ENCODE data around the gene MPND. TPM values are rescaled to one million over a fixed set of nuclear protein-coding genes. Genes with fewer than 3 reads are reported as not detected.

Gene MPND
- total and polyA plus RNA-seq, 2 of the 13 experiments (the other 11 are each of a cell fraction or from before 2014, with no cell fraction given), result 10.8 to 15.8 TPM

- peak; percentile 92; the same call in 1 of the 2 replicates for TF ChIP-seq ZNF33A (CRISPR knock-in tag; IDR thresholded peaks at IDR 0.05; ENCODE audit: borderline replicate concordance)
- peak; percentile 31 for TF ChIP-seq RBM22 (optimal IDR thresholded peaks at IDR 0.05; ENCODE audit: low read length)
- no peak for TF ChIP-seq HOMEZ (CRISPR knock-in tag; IDR thresholded peaks at IDR 0.05; ENCODE audit: low read depth)
- peak; percentile 85; the same call in 1 of the 2 replicates for TF ChIP-seq ZNF605 (CRISPR knock-in tag; IDR thresholded peaks at IDR 0.05)
- 0 out of 2 replicates have a peak, but pooled peaks have one; percentile 35 for TF ChIP-seq NCOR1 (IDR thresholded peaks at IDR 0.05; ENCODE audit: borderline replicate concordance, low read length)
- peak; percentile 27; the same call in 1 of the 2 replicates for TF ChIP-seq MTA1 (CRISPR knock-in tag; IDR thresholded peaks at IDR 0.05; ENCODE audit: borderline replicate concordance)
- 0 out of 2 replicates have a peak, but pooled peaks have one; percentile 54 for TF ChIP-seq SOX5 (CRISPR knock-in tag; IDR thresholded peaks at IDR 0.05; ENCODE audit: borderline replicate concordance)
- no peak for TF ChIP-seq SUZ12 (IDR thresholded peaks at IDR 0.05; ENCODE audit: low read depth, low read length)
- TF ChIP-seq ISL2 (CRISPR knock-in tag; IDR thresholded peaks at IDR 0.05), result no peak
- TF ChIP-seq MTERF4 (CRISPR knock-in tag; IDR thresholded peaks at IDR 0.05), result 0 out of 2 replicates have a peak, but pooled peaks have one; percentile 65
- TF ChIP-seq AGO2 (optimal IDR thresholded peaks at IDR 0.05; ENCODE audit: low read depth, low read length), result peak; percentile 58
- TF ChIP-seq ZNF3 (CRISPR knock-in tag; IDR thresholded peaks at IDR 0.05), result no peak
- peak; percentile 100; the same call in 1 of the 2 replicates for TF ChIP-seq HIVEP1 (CRISPR knock-in tag; IDR thresholded peaks at IDR 0.05)
- TF ChIP-seq ZNF788 (CRISPR knock-in tag; IDR thresholded peaks at IDR 0.05; ENCODE audit: borderline replicate concordance), result 0 out of 2 replicates have a peak, but pooled peaks have one; percentile 59
- no peak for TF ChIP-seq ZNF318 (CRISPR knock-in tag; IDR thresholded peaks at IDR 0.05)
- 0 out of 2 replicates have a peak, but pooled peaks have one; percentile 54 for TF ChIP-seq ZBTB20 (CRISPR knock-in tag; IDR thresholded peaks at IDR 0.05; ENCODE audit: borderline replicate concordance, low read depth)
- no peak for TF ChIP-seq TCF12 (IDR thresholded peaks at IDR 0.05)
- TF ChIP-seq TCF12 (CRISPR knock-in tag; IDR thresholded peaks at IDR 0.05), result 0 out of 2 replicates have a peak, but pooled peaks have one; percentile 41
- 0 out of 2 replicates have a peak, but pooled peaks have one; percentile 49 for TF ChIP-seq ERF (CRISPR knock-in tag; IDR thresholded peaks at IDR 0.05)
- TF ChIP-seq ZSCAN9 (CRISPR knock-in tag; IDR thresholded peaks at IDR 0.05; ENCODE audit: borderline replicate concordance), result peak; percentile 83; the same call in 1 of the 2 replicates
- TF ChIP-seq SNRNP70 (IDR thresholded peaks at IDR 0.05; ENCODE audit: low read depth, low read length), result no peak
Observed at GRCh38 chr19:4342314-4342614, 1.1 kb upstream of the MPND start (continued).

Data from HepG2 (cell line).